Thyroid gland (tissue), 4 donors: ENCODE data around the gene TANGO2.

Experiments used
- CTCF ChIP-seq, 6 experiments: fragments of 200-600 bp in 3 of 6; fragments of 450-650 bp in 3 of 6; sonication (generic) in 3 of 6; IDR thresholded peaks; one replicate each; pipeline ENCODE4 v1.5.1; 2016 to 2019; ENCODE audit warnings: antibody characterized with exemption in 6 of 6, mild to moderate bottlenecking in 2 of 6, inconsistent platforms in 1 of 6, moderate library complexity in 1 of 6
- POLR2A ChIP-seq, 2 donors: fragments of 450-650 bp; IDR thresholded peaks; one replicate each; pipeline ENCODE4 v1.6.1; 2017; ENCODE audit warnings: antibody characterized with exemption in 2 of 2, mild to moderate bottlenecking in 2 of 2, moderate library complexity in 1 of 2

DNA sequence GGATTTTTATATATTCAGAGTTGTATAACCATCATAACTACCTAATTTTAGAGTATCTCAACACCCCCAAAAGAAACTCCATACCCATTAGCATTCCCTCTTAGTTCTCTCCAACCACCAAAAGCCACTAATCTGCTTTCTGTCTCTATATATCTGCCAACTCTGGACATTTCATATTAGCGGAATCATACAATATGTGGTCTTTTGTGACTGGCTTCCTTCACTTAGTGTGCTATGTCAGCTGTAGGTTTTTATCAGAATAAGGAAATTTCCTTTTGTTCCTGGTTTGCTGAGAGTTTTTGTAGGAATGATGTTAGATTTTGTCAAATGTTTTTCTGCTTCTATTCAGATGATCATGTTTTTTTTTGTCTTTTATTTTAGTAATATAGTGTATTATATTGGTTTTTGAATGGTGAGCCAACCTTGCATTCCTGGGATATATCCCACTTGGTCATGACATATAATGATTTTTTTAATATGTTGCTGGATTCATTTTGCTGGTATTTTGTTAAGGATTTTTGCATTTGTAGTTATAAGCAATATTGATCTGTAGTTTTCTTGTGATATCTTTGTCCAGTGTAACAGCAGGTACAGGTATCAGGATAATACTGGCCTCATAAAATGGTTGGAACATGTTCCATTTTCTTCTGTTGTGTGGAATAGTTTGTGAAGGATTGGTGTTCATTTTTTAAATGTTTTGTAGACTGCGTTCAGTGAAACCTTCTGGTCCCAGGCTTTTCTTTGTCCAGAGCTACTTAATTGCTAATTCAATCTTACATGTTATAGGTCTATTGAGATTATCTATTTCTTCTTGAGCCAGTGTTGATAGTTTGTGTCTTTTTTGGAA is 75.9 kb downstream of the TANGO2 start:
- TF ChIP-seq CTCF (IDR thresholded peaks at IDR 0.05) (no peak), POLR2A (IDR thresholded peaks at IDR 0.05) (no peak)
